GM23338 (cell line): Measurements from ENCODE around the gene CWC22. TPM values are rescaled to one million over a fixed set of nuclear protein-coding genes. Genes with fewer than 3 reads are reported as not detected.

Experiments used
- ATAC-seq: fragments of 200-7000 bp; cut with Tn5 transposase; 3 replicates; pipeline ENCODE4 v1.9.1; 2020
- DNase-seq: peaks from one replicate; pipeline ENCODE4 v3.0.0-alpha.2; 2015; ENCODE audit warnings: low spot score
- H2AFZ ChIP-seq: fragments of 200-600 bp; sonication (generic); 2 replicates; pipeline ENCODE4 v1.8.0; 2016; ENCODE audit warnings: antibody characterized with exemption, mild to moderate bottlenecking, moderate library complexity
- H3F3A ChIP-seq: fragments of 200-600 bp; sonication (generic); replicated peaks from 2 replicates; pipeline ENCODE4 v1.8.0; 2017; ENCODE audit warnings: antibody characterized with exemption, mixed run types, low read depth
- H3K27ac ChIP-seq: fragments of 200-600 bp; sonication (generic); 2 replicates; pipeline ENCODE4 v1.6.1; 2016; ENCODE audit warnings: low read depth
- H3K27me3 ChIP-seq: fragments of 200-600 bp; sonication (generic); 2 replicates; pipeline ENCODE4 v1.8.0; 2016; ENCODE audit warnings: mild to moderate bottlenecking, mixed run types, moderate library complexity; ENCODE audit not compliant: insufficient read depth
- H3K36me3 ChIP-seq: fragments of 200-600 bp; sonication (generic); 2 replicates; pipeline ENCODE4 v1.8.0; 2016; ENCODE audit warnings: mild to moderate bottlenecking; ENCODE audit not compliant: insufficient read depth
- H3K4me1 ChIP-seq: fragments of 200-600 bp; sonication (generic); 2 replicates; pipeline ENCODE4 v1.8.0; 2016; ENCODE audit warnings: mild to moderate bottlenecking, moderate library complexity; ENCODE audit not compliant: insufficient read depth
- H3K4me2 ChIP-seq: fragments of 200-600 bp; sonication (generic); 2 replicates; pipeline ENCODE4 v1.7.1; 2017; ENCODE audit warnings: mixed run types
- H3K4me3 ChIP-seq: fragments of 200-600 bp; sonication (generic); 2 replicates; pipeline ENCODE4 v1.6.1; 2016; ENCODE audit warnings: mixed run types
- H3K79me2 ChIP-seq: fragments of 200-600 bp; sonication (generic); replicated peaks from 2 replicates; pipeline ENCODE4 v1.8.0; 2017; ENCODE audit warnings: mild to moderate bottlenecking; ENCODE audit not compliant: insufficient read depth
- H3K9me2 ChIP-seq: fragments of 200-600 bp; sonication (generic); 2 replicates; pipeline ENCODE4 v1.8.0; 2017; ENCODE audit not compliant: insufficient read depth
- H4K20me1 ChIP-seq: fragments of 200-600 bp; sonication (generic); replicated peaks from 2 replicates; pipeline ENCODE4 v1.8.0; 2017; ENCODE audit warnings: mild to moderate bottlenecking; ENCODE audit not compliant: insufficient read depth
- H3K27ac Mint-ChIP-seq: 2 replicates; pipeline ENCODE4 v1.8.0; 2020; ENCODE audit warnings: inconsistent platforms, mild to moderate bottlenecking, moderate library complexity, mixed read lengths
- H3K27me3 Mint-ChIP-seq: 3 replicates; pipeline ENCODE4 v1.8.0; 2022; ENCODE audit warnings: low read depth, mild to moderate bottlenecking, moderate library complexity, mixed read lengths, inconsistent platforms; ENCODE audit not compliant: insufficient read depth, poor library complexity
- H3K36me3 Mint-ChIP-seq: 3 replicates; pipeline ENCODE4 v1.8.0; 2021; ENCODE audit warnings: low read depth, mild to moderate bottlenecking, inconsistent platforms, moderate library complexity, mixed read lengths
- H3K4me1 Mint-ChIP-seq: 3 replicates; pipeline ENCODE4 v1.8.0; 2020; ENCODE audit warnings: mild to moderate bottlenecking, inconsistent platforms, mixed read lengths
- H3K4me3 Mint-ChIP-seq: 3 replicates; pipeline ENCODE4 v1.8.0; 2021; ENCODE audit warnings: moderate library complexity, mild to moderate bottlenecking, inconsistent platforms, mixed read lengths
- H3K9me3 Mint-ChIP-seq: 3 replicates; pipeline ENCODE4 v1.8.0; 2020; ENCODE audit warnings: moderate library complexity, mild to moderate bottlenecking, inconsistent platforms, mixed read lengths
- CREB1 ChIP-seq: fragments of 250-450 bp; sonication (Bioruptor Pico); IDR thresholded peaks from 2 replicates; pipeline ENCODE4 v1.5.0; 2020; ENCODE audit warnings: low read depth, mild to moderate bottlenecking, moderate library complexity
- ETS1 ChIP-seq: IDR thresholded peaks from 2 replicates; pipeline ENCODE4 v1.6.1; 2016; ENCODE audit warnings: antibody characterized with exemption
- EZH2 ChIP-seq: fragments of 200-600 bp; sonication (generic); IDR thresholded peaks from one replicate; pipeline ENCODE4 v1.8.0; 2017; ENCODE audit warnings: antibody characterized with exemption, mild to moderate bottlenecking, low read depth; ENCODE audit not compliant: unreplicated experiment
- JUNB ChIP-seq: IDR thresholded peaks from one replicate; pipeline ENCODE4 v1.6.1; 2016; ENCODE audit warnings: antibody characterized with exemption; ENCODE audit not compliant: unreplicated experiment
- POLR2AphosphoS5 ChIP-seq: IDR thresholded peaks from 2 replicates; pipeline ENCODE4 v1.6.1; 2016; ENCODE audit warnings: antibody characterized with exemption, low read depth
- STAT1 ChIP-seq: IDR thresholded peaks from one replicate; pipeline ENCODE4 v1.6.1; 2016; ENCODE audit warnings: antibody characterized with exemption; ENCODE audit not compliant: unreplicated experiment
- ZNF114 ChIP-seq: fragments of 250-450 bp; sonication (Bioruptor Pico); IDR thresholded peaks from 2 replicates; pipeline ENCODE4 v1.5.0; 2020; ENCODE audit warnings: mild to moderate bottlenecking, moderate library complexity
- polyA plus RNA-seq: library from polyadenylated mRNA; unstranded; fragments of >200 nt; fragmentation: Nextera tagmentation; extraction: Ambion mirVana; gene quantifications from 2 replicates; pipeline ENCODE4 v1.2.1, GENCODE V29; 2016
- total RNA-seq: library from RNA; depleted of rRNA; stranded (reverse); fragments of >200 nt; shearing (Covaris generic); gene quantifications from 2 replicates; pipeline ENCODE4 v1.2.3, GENCODE V29; 2014
- TF ChIP-seq, protein P1 (sequence below): fragments of 250-450 bp; sonication (Bioruptor Pico); IDR thresholded peaks from 2 replicates; pipeline ENCODE4 v1.5.0; 2020; ENCODE audit warnings: mild to moderate bottlenecking, moderate library complexity
- TF ChIP-seq, protein P2 (sequence below): IDR thresholded peaks from one replicate; pipeline ENCODE4 v1.6.1; 2018; ENCODE audit warnings: antibody characterized with exemption; ENCODE audit not compliant: unreplicated experiment

CWC22 gene
- total and polyA plus RNA-seq, 2 experiments from 2014 or later, result 36.0 to 38.3 TPM

DNA sequence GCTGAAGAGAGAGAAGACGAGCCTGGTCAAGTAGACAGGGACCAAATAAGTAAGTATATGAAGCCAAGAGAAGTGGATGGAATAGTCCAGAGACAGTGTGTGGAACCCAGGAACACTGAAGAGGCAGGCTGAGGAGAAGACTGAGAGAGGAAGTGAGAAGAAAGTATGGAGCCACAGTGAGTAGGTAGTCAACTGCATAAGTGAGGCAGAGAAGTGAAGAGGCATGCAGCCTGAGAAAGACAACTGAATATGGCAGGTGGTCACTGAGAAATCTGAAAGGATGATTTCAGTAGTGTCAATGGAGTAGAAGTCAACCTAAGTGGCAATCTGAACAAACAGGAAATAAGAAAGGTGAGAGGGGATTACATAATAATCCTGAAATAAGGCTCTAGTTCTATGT is 55.4 kb downstream of the CWC22 start:
- H3K9me3 Mint-ChIP-seq, result no peaks in the 10 kb centered on the region
- H3K27me3 ChIP-seq, result no peaks in the 10 kb centered on the region
- no peak overlapping the region for H2AFZ ChIP-seq
- no peak overlapping the region for H3K27ac Mint-ChIP-seq
- H3K36me3 ChIP-seq, result peaks cover 41% of the 10 kb centered on the region
- no peak for TF ChIP-seq ZNF114
- no peak for TF ChIP-seq ETS1
- TF ChIP-seq, protein P1, sequence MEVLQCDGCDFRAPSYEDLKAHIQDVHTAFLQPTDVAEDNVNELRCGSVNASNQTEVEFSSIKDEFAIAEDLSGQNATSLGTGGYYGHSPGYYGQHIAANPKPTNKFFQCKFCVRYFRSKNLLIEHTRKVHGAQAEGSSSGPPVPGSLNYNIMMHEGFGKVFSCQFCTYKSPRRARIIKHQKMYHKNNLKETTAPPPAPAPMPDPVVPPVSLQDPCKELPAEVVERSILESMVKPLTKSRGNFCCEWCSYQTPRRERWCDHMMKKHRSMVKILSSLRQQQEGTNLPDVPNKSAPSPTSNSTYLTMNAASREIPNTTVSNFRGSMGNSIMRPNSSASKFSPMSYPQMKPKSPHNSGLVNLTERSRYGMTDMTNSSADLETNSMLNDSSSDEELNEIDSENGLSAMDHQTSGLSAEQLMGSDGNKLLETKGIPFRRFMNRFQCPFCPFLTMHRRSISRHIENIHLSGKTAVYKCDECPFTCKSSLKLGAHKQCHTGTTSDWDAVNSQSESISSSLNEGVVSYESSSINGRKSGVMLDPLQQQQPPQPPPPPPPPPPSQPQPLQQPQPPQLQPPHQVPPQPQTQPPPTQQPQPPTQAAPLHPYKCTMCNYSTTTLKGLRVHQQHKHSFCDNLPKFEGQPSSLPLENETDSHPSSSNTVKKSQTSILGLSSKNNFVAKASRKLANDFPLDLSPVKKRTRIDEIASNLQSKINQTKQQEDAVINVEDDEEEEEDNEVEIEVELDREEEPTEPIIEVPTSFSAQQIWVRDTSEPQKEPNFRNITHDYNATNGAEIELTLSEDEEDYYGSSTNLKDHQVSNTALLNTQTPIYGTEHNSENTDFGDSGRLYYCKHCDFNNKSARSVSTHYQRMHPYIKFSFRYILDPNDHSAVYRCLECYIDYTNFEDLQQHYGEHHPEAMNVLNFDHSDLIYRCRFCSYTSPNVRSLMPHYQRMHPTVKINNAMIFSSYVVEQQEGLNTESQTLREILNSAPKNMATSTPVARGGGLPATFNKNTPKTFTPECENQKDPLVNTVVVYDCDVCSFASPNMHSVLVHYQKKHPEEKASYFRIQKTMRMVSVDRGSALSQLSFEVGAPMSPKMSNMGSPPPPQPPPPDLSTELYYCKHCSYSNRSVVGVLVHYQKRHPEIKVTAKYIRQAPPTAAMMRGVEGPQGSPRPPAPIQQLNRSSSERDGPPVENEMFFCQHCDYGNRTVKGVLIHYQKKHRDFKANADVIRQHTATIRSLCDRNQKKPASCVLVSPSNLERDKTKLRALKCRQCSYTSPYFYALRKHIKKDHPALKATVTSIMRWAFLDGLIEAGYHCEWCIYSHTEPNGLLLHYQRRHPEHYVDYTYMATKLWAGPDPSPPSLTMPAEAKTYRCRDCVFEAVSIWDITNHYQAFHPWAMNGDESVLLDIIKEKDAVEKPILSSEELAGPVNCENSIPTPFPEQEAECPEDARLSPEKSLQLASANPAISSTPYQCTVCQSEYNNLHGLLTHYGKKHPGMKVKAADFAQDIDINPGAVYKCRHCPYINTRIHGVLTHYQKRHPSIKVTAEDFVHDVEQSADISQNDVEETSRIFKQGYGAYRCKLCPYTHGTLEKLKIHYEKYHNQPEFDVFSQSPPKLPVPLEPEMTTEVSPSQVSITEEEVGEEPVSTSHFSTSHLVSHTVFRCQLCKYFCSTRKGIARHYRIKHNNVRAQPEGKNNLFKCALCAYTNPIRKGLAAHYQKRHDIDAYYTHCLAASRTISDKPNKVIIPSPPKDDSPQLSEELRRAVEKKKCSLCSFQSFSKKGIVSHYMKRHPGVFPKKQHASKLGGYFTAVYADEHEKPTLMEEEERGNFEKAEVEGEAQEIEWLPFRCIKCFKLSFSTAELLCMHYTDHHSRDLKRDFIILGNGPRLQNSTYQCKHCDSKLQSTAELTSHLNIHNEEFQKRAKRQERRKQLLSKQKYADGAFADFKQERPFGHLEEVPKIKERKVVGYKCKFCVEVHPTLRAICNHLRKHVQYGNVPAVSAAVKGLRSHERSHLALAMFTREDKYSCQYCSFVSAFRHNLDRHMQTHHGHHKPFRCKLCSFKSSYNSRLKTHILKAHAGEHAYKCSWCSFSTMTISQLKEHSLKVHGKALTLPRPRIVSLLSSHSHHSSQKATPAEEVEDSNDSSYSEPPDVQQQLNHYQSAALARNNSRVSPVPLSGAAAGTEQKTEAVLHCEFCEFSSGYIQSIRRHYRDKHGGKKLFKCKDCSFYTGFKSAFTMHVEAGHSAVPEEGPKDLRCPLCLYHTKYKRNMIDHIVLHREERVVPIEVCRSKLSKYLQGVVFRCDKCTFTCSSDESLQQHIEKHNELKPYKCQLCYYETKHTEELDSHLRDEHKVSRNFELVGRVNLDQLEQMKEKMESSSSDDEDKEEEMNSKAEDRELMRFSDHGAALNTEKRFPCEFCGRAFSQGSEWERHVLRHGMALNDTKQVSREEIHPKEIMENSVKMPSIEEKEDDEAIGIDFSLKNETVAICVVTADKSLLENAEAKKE (CRISPR knock-in tag), result no peak
- no peak for TF ChIP-seq CREB1 (CRISPR knock-in tag)
- no peak for TF ChIP-seq JUNB
- no peak for TF ChIP-seq POLR2AphosphoS5
- TF ChIP-seq STAT1, result no peak
- TF ChIP-seq EZH2, result no peak
- TF ChIP-seq, protein P2, sequence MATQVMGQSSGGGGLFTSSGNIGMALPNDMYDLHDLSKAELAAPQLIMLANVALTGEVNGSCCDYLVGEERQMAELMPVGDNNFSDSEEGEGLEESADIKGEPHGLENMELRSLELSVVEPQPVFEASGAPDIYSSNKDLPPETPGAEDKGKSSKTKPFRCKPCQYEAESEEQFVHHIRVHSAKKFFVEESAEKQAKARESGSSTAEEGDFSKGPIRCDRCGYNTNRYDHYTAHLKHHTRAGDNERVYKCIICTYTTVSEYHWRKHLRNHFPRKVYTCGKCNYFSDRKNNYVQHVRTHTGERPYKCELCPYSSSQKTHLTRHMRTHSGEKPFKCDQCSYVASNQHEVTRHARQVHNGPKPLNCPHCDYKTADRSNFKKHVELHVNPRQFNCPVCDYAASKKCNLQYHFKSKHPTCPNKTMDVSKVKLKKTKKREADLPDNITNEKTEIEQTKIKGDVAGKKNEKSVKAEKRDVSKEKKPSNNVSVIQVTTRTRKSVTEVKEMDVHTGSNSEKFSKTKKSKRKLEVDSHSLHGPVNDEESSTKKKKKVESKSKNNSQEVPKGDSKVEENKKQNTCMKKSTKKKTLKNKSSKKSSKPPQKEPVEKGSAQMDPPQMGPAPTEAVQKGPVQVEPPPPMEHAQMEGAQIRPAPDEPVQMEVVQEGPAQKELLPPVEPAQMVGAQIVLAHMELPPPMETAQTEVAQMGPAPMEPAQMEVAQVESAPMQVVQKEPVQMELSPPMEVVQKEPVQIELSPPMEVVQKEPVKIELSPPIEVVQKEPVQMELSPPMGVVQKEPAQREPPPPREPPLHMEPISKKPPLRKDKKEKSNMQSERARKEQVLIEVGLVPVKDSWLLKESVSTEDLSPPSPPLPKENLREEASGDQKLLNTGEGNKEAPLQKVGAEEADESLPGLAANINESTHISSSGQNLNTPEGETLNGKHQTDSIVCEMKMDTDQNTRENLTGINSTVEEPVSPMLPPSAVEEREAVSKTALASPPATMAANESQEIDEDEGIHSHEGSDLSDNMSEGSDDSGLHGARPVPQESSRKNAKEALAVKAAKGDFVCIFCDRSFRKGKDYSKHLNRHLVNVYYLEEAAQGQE, result no peak
- H3K27ac ChIP-seq, result no peak overlapping the region
- no peaks in the 10 kb centered on the region for H4K20me1 ChIP-seq
- H3K9me2 ChIP-seq, result no peaks in the 10 kb centered on the region
- H3K36me3 Mint-ChIP-seq, result peaks cover 30% of the 10 kb centered on the region
- no peaks in the 10 kb centered on the region for H3K4me1 ChIP-seq
- no peak overlapping the region for H3K4me3 Mint-ChIP-seq
- H3F3A ChIP-seq, result no peaks in the 10 kb centered on the region
- no peaks in the 10 kb centered on the region for H3K79me2 ChIP-seq
- no peak overlapping the region for H3K4me2 ChIP-seq
- H3K27me3 Mint-ChIP-seq, result peaks cover 2% of the 10 kb centered on the region
- no peak for ATAC-seq
- H3K4me1 Mint-ChIP-seq, result peaks cover 4% of the 10 kb centered on the region; the same call in 1 of the 3 replicates
- no peak for DNase-seq
- H3K4me3 ChIP-seq, result no peak overlapping the region
